Measurements from ENCODE around the gene SLC10A3.

GRCh38 chrX:154466907-154467306 is 23.5 kb downstream of the SLC10A3 start:
- TF ChIP-seq POLR2AphosphoS5 (IDR thresholded peaks at IDR 0.05; ENCODE audit: borderline replicate concordance, low read depth, low read length) = no peak
- no peak for TF ChIP-seq EZH2 (IDR thresholded peaks at IDR 0.05)
- TF ChIP-seq FOXP2 (optimal IDR thresholded peaks at IDR 0.05; ENCODE audit: control extremely low read depth, extremely low read length, insufficient read depth) = no peak

Data from SK-N-MC (cell line).